ENCODE data around the gene EVA1C.

GRCh38 chr21:32367158-32367557 lies 45.3 kb upstream of the EVA1C start:
- TF ChIP-seq POLR2AphosphoS5 (IDR thresholded peaks at IDR 0.05; ENCODE audit: low read depth, low read length) (no peak), REST (IDR thresholded peaks at IDR 0.05; ENCODE audit: low read depth) (no peak), SP1 (IDR thresholded peaks at IDR 0.05; ENCODE audit: low read depth) (no peak), CTCF (IDR thresholded peaks at IDR 0.05 in 2 of 3, conservative IDR thresholded peaks at IDR 0.05 in 1 of 3; ENCODE audit: borderline replicate concordance in 1 of 3, insufficient read depth in 1 of 3, low read depth in 2 of 3, low read length in 2 of 3) (no peak), MAX (IDR thresholded peaks at IDR 0.05) (no peak), POLR2A (IDR thresholded peaks at IDR 0.05; ENCODE audit: borderline replicate concordance, extremely low read depth, insufficient read depth, insufficient read length) (no peak), SIN3A (IDR thresholded peaks at IDR 0.05; ENCODE audit: low read depth) (no peak), EZH2 (IDR thresholded peaks at IDR 0.05) (no peak), ZFX (IDR thresholded peaks at IDR 0.05) (no peak), EZH2phosphoT487 (IDR thresholded peaks at IDR 0.05; ENCODE audit: borderline replicate concordance) (no peak)

All from HCT116 (cell line).